DMS 273 treated with DMSO at 0.1 percent for 48 hours (cell line): ENCODE measurements around the gene DIS3L.
"Not testable (repeated sequence)": the region's sequence is repeated elsewhere in the genome, so short reads cannot be mapped to it uniquely, and the experiment has no call there.

Experiments
- DNase-seq: peaks from one replicate; lab custom pipeline; 2025; lab: John Stamatoyannopoulos, UW

DIS3L gene

DNA sequence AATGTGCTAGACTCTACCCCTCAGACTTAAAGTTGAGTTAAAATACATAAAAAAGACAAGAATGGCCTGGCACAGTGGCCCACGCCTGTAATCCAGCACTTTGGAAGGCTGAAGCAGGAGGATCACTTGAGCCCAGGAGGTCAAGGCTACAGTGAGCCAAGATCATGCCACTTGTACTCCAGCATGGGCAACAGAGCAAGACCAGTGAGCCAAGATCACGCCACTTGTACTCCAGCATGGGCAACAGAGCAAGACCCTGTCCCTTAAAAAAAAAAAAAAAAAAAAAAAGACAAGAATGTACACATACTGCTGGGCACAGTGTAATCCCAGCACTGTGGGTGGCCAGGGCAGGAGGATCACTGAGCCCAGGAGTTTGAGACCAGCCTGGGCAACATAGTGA is 17.4 kb downstream of the DIS3L start:
- DNase-seq: no peak

DNA sequence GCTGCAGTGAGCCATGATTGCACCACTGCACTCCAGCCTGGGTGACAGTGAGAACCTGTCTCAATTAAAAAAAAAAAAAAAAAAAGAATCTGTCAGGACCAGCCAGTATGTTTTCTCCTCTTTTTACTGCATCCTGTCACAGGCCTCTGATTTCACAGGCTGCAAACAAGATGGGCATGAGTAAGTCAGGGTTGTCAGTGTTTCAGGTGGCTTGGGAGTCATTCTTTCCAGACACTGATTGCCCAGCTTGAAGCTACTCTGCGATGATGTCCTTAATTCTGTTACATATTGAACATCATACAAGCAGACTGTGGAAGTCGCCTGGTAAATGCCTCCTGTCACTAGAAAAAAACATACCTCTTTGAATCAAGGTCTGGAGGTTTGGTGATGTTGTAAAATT is 18.8 kb downstream of the DIS3L start:
- no peak for DNase-seq

DNA sequence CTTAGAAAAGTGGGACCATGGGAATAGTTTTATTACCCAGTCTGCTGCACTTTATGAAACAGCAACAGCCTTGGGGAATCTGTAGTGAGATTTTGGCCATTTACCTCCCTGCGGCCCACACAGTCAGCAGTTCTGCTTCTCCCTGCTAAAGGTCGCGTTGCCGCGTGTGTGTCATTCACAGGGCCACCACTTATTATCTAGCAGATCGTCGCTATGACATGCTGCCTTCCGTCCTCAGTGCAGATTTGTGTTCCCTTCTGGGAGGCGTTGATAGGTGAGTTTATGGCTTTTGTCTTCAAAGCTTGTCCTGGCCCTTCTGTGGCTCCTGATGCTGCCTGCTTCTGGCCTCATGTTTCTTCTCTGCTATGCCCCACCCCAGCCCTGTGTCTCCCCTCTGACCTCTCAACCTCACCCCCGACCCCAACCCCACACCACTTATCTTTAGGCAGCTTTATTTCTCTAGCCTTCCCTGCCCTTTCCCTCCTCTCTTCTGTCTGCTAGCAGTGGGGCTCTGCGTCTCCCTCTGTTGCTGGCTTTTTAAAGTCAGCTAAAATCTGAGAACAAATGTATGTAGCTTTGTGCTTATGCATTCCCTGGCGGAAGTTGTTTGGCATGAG is 30.1 kb downstream of the DIS3L start:
- DNase-seq: no peak

DNA sequence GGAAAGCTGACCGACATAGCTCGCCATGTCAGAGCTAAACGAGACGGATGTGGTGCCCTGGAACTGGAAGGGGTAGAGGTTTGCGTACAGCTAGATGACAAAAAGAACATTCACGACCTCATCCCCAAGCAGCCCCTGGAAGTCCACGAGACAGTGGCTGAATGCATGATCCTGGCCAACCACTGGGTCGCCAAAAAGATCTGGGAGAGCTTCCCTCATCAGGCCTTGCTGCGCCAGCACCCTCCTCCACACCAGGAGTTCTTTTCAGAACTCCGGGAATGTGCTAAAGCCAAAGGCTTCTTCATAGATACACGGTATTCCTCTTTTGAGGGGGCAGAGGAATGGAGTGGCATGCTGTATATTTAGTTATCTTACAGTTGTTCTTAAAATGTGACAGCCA is 32.7 kb downstream of the DIS3L start:
- no peak for DNase-seq

DNA sequence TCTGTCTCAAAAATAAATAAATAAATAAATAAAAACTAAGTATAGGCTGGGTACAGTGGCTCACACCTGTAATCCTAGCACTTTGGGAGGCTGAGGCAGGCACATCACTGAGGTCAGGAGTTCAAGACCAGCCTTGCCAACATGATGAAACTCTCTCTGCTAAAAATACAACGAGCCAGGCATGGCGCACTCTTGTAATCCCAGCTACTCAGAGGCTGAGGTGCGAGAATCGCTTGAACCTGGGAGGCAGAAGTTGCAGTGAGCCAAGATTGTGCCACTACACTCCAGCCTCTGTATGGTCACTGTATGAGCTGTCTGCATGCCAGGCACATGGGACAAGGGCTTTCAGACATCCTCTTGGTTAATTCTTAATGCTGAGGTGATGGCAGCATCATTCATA is 34.4 kb downstream of the DIS3L start:
- DNase-seq: no peak

- no peak for DNase-seq
These were observed 35.4 kb downstream of the DIS3L start for GRCh38 chr15:66328771-66329170.

- DNase-seq: not testable (repeated sequence)
These were observed 55.2 kb downstream of the DIS3L start for GRCh38 chr15:66348530-66348929.

DNA sequence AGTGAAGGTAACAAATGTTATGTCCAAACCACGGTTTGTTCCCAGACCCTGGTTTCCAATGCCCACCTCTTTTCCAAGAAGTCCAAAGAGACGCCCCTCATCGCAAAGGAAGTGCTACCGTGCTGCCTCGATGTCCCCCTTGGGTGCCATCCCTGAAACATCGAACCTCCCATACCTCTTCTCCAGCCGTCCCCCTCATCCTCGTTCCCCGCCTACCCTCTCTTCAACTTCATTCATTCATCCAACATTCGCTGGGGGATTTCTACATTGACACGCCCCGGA is 62.6 kb downstream of the DIS3L start:
- DNase-seq: no peak

DNA sequence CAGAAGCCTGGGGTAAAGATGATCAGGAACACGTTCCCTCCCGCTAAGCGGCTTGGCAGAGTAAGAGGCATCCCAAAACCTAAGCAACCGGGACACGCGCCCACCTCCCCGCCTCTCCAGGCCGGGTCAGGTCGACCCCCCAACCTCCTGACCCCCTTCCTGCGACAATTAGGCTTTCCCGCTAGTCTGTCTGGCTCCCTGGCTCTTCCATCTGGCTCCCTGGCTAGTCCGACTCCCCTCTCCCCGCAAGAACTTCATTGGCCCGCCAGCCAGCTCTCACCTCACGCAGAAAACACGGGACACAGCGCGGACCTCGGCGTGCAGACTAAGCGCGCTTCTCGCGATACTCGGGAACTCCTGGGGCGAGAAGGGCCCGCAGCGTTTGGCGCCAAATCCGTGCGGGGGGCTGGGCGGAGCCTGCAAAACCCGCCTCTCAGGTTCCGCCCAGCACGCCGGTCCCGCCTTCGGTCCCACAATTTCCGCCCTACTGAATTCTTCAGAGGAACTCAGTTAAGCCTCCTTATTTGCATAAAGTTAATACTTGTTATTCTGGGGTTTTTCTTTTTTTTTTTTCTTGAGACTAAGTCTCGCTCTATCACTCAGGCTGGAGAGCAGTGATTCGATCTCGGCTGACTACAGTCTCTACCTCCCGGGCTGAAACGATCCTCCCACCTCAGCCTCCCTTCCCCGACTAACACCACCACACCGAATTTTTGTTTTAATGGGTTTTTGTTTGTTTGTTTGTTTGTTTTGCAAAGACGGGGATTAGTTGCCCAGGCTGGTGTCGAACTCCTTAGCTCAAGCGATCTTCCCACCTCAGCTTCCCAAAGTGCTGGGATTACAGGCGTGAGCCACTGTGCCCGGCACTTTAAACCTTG is 63.2 kb downstream of the DIS3L start, which contains the start of gene TIPIN:
TIPIN (minus strand) TSS at position 327 of the 878 bp plus-strand sequence. CDS start 3,738 bp downstream, outside the sequence.
- peak; percentile 81 for DNase-seq

DNA sequence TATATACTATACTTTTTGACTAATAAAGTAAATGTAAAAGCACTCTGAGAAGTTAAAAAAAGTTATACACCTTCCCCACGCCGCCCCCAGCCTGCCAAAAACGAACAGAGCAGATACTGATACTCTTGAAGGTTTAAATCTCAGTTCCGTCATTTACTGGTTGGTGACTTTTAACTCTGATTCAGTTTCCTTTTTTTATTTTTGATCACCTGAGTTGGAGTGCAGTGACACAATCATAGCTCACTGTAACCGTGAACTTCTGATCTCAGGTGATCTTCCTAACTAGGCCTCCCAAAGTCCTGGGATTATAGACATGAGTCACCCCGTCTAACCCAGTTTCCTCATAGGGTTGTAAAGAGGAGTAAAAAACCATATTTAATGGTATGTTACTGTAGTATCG is 66.4 kb downstream of the DIS3L start:
- DNase-seq: no peak

DNA sequence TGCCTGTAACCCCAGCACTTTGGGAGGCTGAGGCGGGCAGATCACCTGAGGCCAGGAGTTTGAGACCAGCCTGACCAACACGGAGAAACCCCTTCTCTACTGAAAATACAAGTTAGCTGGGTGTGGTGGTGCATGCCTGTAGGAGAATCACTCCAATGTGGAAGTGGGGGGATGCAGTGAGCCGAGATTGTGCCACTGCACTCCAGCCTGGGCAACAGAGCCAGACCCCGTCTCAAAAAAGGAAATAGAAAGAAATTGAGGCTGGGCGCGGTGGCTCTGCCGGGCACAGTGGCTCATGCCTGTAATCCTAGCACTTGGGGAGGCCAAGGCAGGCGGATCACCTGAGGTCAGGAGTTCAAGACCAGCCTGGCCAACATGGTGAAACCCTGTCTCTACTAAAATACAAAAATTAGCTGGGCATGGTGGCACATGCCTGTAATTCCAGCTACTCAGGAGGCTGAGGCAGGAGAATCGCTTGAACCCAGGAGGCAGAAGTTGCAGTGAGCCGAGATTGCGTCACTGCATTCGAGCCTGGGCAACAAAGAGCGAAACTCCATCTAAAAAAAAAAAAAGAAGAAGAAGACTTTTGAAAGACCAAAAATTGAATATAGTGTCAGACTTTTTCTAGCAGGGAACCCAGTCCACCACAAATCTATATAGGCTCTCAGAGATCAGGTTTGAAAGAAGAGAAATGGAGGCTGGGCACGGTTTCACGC is 68.5 kb downstream of the DIS3L start:
- DNase-seq: not testable (repeated sequence)

- DNase-seq: no peak
These were observed 69.4 kb downstream of the DIS3L start for GRCh38 chr15:66362776-66363175.

GRCh38 chr15:66364944-66365528 is 71.7 kb downstream of the DIS3L start:
- no peak for DNase-seq

DNA sequence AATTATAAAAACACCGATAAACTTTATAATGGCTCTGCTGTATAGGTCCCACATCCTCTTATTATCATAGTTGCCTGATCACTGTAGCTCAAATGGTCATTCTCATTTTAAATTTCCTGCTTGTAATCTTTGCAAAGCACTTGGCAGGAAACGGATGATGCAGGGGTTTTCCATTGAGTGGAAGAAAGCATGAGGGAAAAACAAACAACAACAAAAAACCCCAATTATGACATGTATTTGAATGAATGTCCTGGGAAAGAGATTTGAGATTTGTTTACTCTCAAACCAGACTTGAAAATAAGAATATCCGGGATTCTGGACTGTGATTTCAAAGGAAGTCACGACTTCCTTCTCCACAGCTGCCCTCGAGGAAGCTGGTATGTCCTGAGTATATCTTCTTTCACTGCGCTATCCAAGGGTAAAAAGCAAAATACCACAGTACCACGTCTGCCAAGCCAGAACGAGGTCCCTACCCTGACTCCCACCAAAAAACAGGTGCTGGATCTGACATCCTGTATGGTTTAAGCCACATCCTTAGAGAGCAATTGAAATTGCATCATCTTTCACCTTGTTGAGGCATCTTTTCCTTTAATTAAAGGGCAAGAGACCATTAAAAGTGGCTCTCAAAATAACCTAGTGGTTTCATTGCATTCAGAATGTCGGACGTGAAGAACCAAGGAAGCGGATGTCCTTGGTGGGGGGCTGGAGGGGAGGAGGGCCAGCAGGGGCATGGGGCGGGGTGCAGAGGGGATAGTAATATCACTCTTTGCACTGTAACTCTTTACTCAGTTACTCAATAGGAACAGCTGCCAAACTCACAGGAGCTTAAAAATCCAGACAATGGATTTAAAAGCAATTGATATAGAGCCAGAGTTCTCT is 76.6 kb downstream of the DIS3L start:
- DNase-seq: no peak

DNA sequence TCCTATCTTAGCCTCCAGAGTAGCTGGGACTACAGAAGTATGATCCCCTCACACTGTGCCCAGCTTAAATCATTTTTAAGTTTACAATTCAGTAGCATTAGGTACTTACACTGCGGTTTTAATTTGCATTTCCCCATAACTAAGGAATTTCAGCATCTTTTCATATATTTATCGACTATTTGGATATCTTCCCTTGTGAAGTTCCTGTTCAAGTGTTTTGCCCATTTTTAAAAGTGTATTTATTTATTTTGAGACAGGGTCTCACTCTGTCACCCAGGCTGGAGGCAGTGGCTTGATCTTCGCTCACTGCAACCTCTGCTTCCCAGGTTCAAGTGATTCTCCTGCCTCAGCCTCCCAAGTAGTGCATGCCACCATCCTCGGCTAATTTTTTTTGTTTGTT is 80.8 kb downstream of the DIS3L start:
- DNase-seq: no peak

- DNase-seq: no peak
These were observed 85.6 kb downstream of the DIS3L start for GRCh38 chr15:66378814-66379430.

GRCh38 chr15:66381376-66381775 is 88.0 kb downstream of the DIS3L start:
- DNase-seq: not testable (repeated sequence)
